WTC11 (cell line): ENCODE results near the gene RAC3. TPM values are rescaled to one million over a fixed set of nuclear protein-coding genes. Genes with fewer than 3 reads are reported as not detected.

ENCODE experiments used
- ATAC-seq: fragments of 200-7000 bp; cut with Tn5 transposase; 2 replicates; pipeline ENCODE4 v1.10.0; 2021; ENCODE audit warnings: mild to moderate bottlenecking, moderate library complexity
- CTCF ChIA-PET: fragments of 300-600 bp; sonication (Branson Sonifier 250); formaldehyde crosslinking; loops from one replicate; lab custom pipeline; 2021; ENCODE audit warnings: antibody characterized with exemption; lab: Charles Lee
- POLR2A ChIA-PET: fragments of 350-600 bp; sonication (Branson Sonifier 250); formaldehyde crosslinking; loops from one replicate; lab custom pipeline; 2021; ENCODE audit warnings: antibody characterized with exemption; lab: Charles Lee
- DNase-seq: peaks from one replicate; pipeline ENCODE4 v3.0.0; 2021; ENCODE audit warnings: low spot score
- H3K27ac Mint-ChIP-seq: 2 replicates; pipeline ENCODE4 v1.8.0; 2021; ENCODE audit warnings: mixed read lengths
- H3K27me3 Mint-ChIP-seq: 2 replicates; pipeline ENCODE4 v1.8.0; 2021; ENCODE audit warnings: low read depth, mild to moderate bottlenecking, moderate library complexity, mixed read lengths
- H3K36me3 Mint-ChIP-seq: 2 replicates; pipeline ENCODE4 v1.8.0; 2021; ENCODE audit warnings: mixed read lengths
- H3K4me1 Mint-ChIP-seq: 2 replicates; pipeline ENCODE4 v1.8.0; 2022; ENCODE audit warnings: mixed read lengths
- H3K4me3 Mint-ChIP-seq: 2 replicates; pipeline ENCODE4 v1.8.0; 2021; ENCODE audit warnings: mild to moderate bottlenecking, moderate library complexity, mixed read lengths
- H3K9me3 Mint-ChIP-seq: 2 replicates; pipeline ENCODE4 v1.8.0; 2021; ENCODE audit warnings: mixed read lengths
- ATF1 ChIP-seq: sonication (generic); formaldehyde crosslinking; IDR thresholded peaks from 2 replicates; pipeline ENCODE4 v1.8.1; 2023; ENCODE audit warnings: mild to moderate bottlenecking, moderate library complexity, missing genetic modification reagents
- CTCF ChIP-seq: fragments of 200-600 bp; IDR thresholded peaks from 2 replicates; pipeline ENCODE4 v1.8.0; 2022; ENCODE audit warnings: antibody characterized with exemption
- GRHL2 ChIP-seq: fragments of 250-450 bp; sonication (Bioruptor Pico); IDR thresholded peaks from 2 replicates; pipeline ENCODE4 v1.8.0; 2022; ENCODE audit warnings: mild to moderate bottlenecking, moderate library complexity; ENCODE audit not compliant: insufficient replicate concordance, severe bottlenecking
- HMGA2 ChIP-seq: fragments of 250-450 bp; sonication (Bioruptor Pico); IDR thresholded peaks from 2 replicates; pipeline ENCODE4 v1.4.0; 2021; ENCODE audit warnings: mild to moderate bottlenecking, moderate library complexity
- HMGXB4 ChIP-seq: sonication (generic); formaldehyde crosslinking; IDR thresholded peaks from 2 replicates; pipeline ENCODE4 v1.8.1; 2023; ENCODE audit warnings: mild to moderate bottlenecking, moderate library complexity, missing genetic modification reagents
- NR2C2 ChIP-seq: sonication (generic); formaldehyde crosslinking; IDR thresholded peaks from 2 replicates; pipeline ENCODE4 v1.8.0; 2022; ENCODE audit warnings: mild to moderate bottlenecking, missing genetic modification reagents
- OVOL2 ChIP-seq: fragments of 250-450 bp; sonication (Bioruptor Pico); IDR thresholded peaks from 2 replicates; pipeline ENCODE4 v1.9.0; 2021; ENCODE audit warnings: mild to moderate bottlenecking, borderline replicate concordance
- RORB ChIP-seq: fragments of 250-450 bp; sonication (Bioruptor Pico); IDR thresholded peaks from 2 replicates; pipeline ENCODE4 v1.9.0; 2021; ENCODE audit warnings: mild to moderate bottlenecking
- SMAD3 ChIP-seq: sonication (generic); formaldehyde crosslinking; IDR thresholded peaks from 2 replicates; pipeline ENCODE4 v1.8.0; 2022; ENCODE audit warnings: missing genetic modification reagents, mild to moderate bottlenecking, borderline replicate concordance
- TCF7 ChIP-seq: sonication (generic); formaldehyde crosslinking; IDR thresholded peaks from 2 replicates; pipeline ENCODE4 v1.8.0; 2022; ENCODE audit warnings: mild to moderate bottlenecking, low read depth, missing genetic modification reagents, moderate library complexity
- TEAD1 ChIP-seq: sonication (generic); formaldehyde crosslinking; IDR thresholded peaks from 2 replicates; pipeline ENCODE4 v1.8.0; 2022; ENCODE audit warnings: mild to moderate bottlenecking, missing genetic modification reagents
- ZNF281 ChIP-seq: sonication (generic); formaldehyde crosslinking; IDR thresholded peaks from 2 replicates; pipeline ENCODE4 v1.8.0; 2023; ENCODE audit warnings: mild to moderate bottlenecking, missing genetic modification reagents
- ZNF425 ChIP-seq: fragments of 250-450 bp; sonication (Bioruptor Pico); conservative IDR thresholded peaks from 2 replicates; pipeline ENCODE4 v1.9.0; 2021; ENCODE audit warnings: mild to moderate bottlenecking
- total RNA-seq: library from RNA; stranded (reverse); gene quantifications from 3 replicates; pipeline ENCODE4 v1.2.3, GENCODE V29; 2021
- TF ChIP-seq, protein P1 (sequence below): sonication (generic); formaldehyde crosslinking; IDR thresholded peaks from 2 replicates; pipeline ENCODE4 v1.8.0; 2022; ENCODE audit warnings: mild to moderate bottlenecking, missing genetic modification reagents
- TF ChIP-seq, protein P2 (sequence below): sonication (generic); formaldehyde crosslinking; IDR thresholded peaks from 2 replicates; pipeline ENCODE4 v1.8.0; 2023; ENCODE audit warnings: missing genetic modification reagents
- TF ChIP-seq, protein P3 (sequence below): sonication (generic); formaldehyde crosslinking; IDR thresholded peaks from 2 replicates; pipeline ENCODE4 v1.8.1; 2023; ENCODE audit warnings: mild to moderate bottlenecking, missing genetic modification reagents, moderate library complexity

The RAC3 gene
- total RNA-seq, 1 experiment from 2014 or later = 163 TPM

DNA sequence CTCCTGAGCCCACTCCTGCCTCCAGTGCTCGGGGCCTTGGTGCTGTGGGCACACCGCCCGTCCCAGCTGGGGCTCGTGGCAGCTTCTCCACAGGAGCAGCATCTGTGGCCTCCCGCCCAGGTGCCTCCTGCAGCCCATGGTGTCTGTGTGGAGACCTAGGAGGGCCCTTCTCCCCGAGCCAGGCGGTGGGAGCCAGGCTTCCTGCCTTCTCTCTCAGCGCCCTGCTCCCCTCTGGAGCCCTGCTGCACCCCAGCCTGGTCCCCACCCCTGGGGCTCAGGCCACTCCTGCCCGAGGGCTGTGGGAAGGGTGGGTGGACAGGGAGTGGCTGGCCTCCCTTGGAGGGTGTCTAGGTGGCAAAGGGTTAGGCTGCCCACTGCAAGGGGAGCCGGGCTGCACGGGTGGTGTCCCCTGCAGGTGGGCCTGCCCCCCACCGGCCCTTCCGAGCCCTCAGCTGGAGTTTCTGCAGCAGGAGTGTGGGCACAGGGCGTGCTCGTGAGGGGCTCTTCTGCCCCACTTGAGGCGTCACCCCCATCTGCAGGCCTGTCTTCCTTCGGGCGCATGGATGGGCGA is 19.8 kb upstream of the RAC3 start (continued):
- TF ChIP-seq CTCF (no peak), GRHL2 (CRISPR knock-in tag) (no peak), TEAD1 (CRISPR knock-in tag) (no peak), OVOL2 (CRISPR knock-in tag) (no peak)
- TF ChIP-seq, protein P1, sequence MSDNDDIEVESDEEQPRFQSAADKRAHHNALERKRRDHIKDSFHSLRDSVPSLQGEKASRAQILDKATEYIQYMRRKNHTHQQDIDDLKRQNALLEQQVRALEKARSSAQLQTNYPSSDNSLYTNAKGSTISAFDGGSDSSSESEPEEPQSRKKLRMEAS (CRISPR knock-in tag) = no peak

DNA sequence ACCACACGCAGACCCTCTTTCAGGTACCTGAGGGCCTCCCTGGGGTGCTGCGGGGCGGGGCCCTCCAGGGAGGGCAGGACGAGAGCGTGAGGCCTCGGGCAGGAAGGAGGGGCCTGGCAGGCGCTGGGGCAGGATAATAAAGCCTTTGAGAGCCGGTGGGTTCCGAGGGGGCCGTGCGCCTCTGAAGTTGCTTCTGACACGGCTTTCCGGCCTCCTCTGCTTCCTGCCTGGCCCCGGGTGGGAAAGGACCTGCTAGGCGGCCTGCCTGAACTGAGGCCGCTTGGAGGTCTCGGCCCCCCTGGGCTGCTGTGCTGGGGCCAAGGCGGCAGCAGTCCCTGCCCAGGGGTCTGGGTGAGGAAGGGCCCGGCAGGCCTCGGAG is 19.2 kb upstream of the RAC3 start:
- no peaks in the 10 kb centered on the region for H3K9me3 Mint-ChIP-seq
- no peaks in the 10 kb centered on the region for H3K36me3 Mint-ChIP-seq
- ATAC-seq (no peak), DNase-seq (no peak)
- H3K27me3 Mint-ChIP-seq = no peaks in the 10 kb centered on the region
- no peak overlapping the region for H3K4me3 Mint-ChIP-seq
- TF ChIP-seq CTCF = no peak
- no peak for TF ChIP-seq HMGA2 (CRISPR knock-in tag)
- TF ChIP-seq RORB (CRISPR knock-in tag) = no peak
- TF ChIP-seq ZNF425 (CRISPR knock-in tag) = no peak
- no peak for TF ChIP-seq NR2C2 (CRISPR knock-in tag)
- no peak for TF ChIP-seq TEAD1 (CRISPR knock-in tag)
- TF ChIP-seq, protein P2, sequence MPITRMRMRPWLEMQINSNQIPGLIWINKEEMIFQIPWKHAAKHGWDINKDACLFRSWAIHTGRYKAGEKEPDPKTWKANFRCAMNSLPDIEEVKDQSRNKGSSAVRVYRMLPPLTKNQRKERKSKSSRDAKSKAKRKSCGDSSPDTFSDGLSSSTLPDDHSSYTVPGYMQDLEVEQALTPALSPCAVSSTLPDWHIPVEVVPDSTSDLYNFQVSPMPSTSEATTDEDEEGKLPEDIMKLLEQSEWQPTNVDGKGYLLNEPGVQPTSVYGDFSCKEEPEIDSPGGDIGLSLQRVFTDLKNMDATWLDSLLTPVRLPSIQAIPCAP = no peak
- ChIA-PET POLR2A (no interaction called here), CTCF (interaction anchor here (1.3 to 3.0 kb wide), 2 partner anchors 10 to 16 kb away, joined by 4 to 11 read pairs; partner anchors contain the start of genes CENPX and LRRC45)
- H3K27ac Mint-ChIP-seq = no peak overlapping the region
- H3K4me1 Mint-ChIP-seq = no peaks in the 10 kb centered on the region

- Mint-ChIP-seq H3K27me3 (no peaks in the 10 kb centered on the region), H3K36me3 (no peaks in the 10 kb centered on the region), H3K27ac (no peak overlapping the region), H3K4me3 (no peak overlapping the region), H3K9me3 (no peaks in the 10 kb centered on the region), H3K4me1 (no peaks in the 10 kb centered on the region)
- DNase-seq (no peak), ATAC-seq (no peak)
- ChIA-PET POLR2A (no interaction called here), CTCF (interaction anchor here (0.6 to 3.0 kb wide), 4 partner anchors 10 to 18 kb away, joined by 3 to 11 read pairs (median 4); partner anchors contain the start of genes CENPX, LRRC45 and RAC3)
- no peak for TF ChIP-seq ZNF281 (CRISPR knock-in tag)
- TF ChIP-seq TCF7 = no peak
- TF ChIP-seq, protein P3, sequence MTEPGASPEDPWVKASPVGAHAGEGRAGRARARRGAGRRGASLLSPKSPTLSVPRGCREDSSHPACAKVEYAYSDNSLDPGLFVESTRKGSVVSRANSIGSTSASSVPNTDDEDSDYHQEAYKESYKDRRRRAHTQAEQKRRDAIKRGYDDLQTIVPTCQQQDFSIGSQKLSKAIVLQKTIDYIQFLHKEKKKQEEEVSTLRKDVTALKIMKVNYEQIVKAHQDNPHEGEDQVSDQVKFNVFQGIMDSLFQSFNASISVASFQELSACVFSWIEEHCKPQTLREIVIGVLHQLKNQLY (CRISPR knock-in tag) = no peak
- no peak for TF ChIP-seq SMAD3 (CRISPR knock-in tag)
- no peak for TF ChIP-seq CTCF
- no peak for TF ChIP-seq HMGXB4
- no peak for TF ChIP-seq ATF1
These were observed 18.7 kb upstream of the RAC3 start for GRCh38 chr17:82012640-82013295.
